ENCODE data around the gene TCF7L1.

GRCh38 chr2:85326406-85327159 lies 193.4 kb downstream of the TCF7L1 start:
- TF ChIP-seq CTCF (optimal IDR thresholded peaks at IDR 0.05 in 1 of 3, IDR thresholded peaks at IDR 0.05 in 1 of 3, conservative IDR thresholded peaks at IDR 0.05 in 1 of 3; ENCODE audit: extremely low read depth in 1 of 3, insufficient read depth in 2 of 3, low read length in 3 of 3) (no peak), EZH2 (IDR thresholded peaks at IDR 0.05; ENCODE audit: low read length) (no peak)

Measured in keratinocyte (primary cell).